Activated CD8-positive, alpha-beta memory T cell treated with anti-CD3 and anti-CD28 coated beads for 36 hours (primary cell): ENCODE results near the gene FRY. TPM values are rescaled to one million over a fixed set of nuclear protein-coding genes. Genes with fewer than 3 reads are reported as not detected.

Experiments
- CTCF ChIA-PET: fragments of 350-600 bp; sonication (Branson Sonifier 250); formaldehyde crosslinking; loops from one replicate; lab custom pipeline; 2021; ENCODE audit warnings: antibody characterized with exemption; lab: Charles Lee
- POLR2A ChIA-PET: fragments of 350-600 bp; sonication (Branson Sonifier 250); formaldehyde crosslinking; loops from one replicate; lab custom pipeline; 2021; ENCODE audit warnings: antibody characterized with exemption; lab: Charles Lee
- total RNA-seq, 2 experiments: library from RNA; stranded (reverse); gene quantifications; one replicate each; pipeline ENCODE4 v1.2.3, GENCODE V29; 2021

Gene FRY
- total RNA-seq, 2 experiments from 2014 or later, result 0.42 to 0.44 TPM

DNA sequence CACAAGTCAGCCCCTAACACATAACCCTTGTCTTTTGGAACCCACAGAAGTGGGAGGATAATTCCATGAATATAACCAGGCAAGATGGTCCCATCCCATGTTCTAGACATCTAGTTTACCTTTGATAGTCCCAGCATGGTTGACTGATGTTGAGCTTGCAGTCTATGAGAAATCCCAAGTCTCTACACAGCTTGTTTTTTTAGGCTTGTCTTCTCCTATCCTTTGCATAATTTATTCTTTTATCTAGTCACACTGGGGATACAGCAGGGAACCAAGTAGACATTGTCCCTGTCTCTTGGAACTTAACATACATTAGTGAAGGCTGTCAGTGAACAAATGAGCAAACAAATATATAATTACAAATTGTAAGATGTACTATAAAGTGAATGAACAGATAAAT, 19.6 kb upstream of the FRY start:
- CTCF ChIA-PET, result interaction anchor here (0.7 kb wide), 1 partner anchor 31 kb away, joined by 3 read pairs; no protein-coding TSS in a partner anchor
- POLR2A ChIA-PET, result no interaction called here

GRCh38 chr13:32013181-32013580, 18.4 kb upstream of the FRY start:
- POLR2A ChIA-PET, result no interaction called here
- CTCF ChIA-PET, result no interaction called here

- ChIA-PET POLR2A (no interaction called here), CTCF (no interaction called here)
These were observed 15.5 kb upstream of the FRY start for GRCh38 chr13:32016119-32016518.

DNA sequence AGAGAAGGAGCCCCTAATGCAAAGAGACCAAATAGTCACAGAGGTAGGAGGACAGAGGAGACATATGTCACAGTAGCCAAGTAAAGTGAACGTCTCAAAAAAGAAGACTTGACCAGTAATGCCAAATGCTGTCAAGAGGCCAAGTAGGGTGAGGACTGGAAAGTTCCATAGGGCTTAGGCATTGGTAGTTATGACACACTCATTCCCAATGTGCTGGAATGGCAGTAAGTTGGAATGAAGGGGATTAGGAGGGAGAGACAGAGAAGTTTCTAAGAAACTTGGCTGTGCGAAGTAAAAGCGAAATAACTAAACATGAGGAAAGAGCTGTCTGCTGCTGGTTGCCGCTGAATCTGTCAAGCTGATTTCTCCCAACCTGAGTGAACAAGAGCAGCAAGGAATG, 14.9 kb upstream of the FRY start:
- CTCF ChIA-PET, result no interaction called here
- POLR2A ChIA-PET, result no interaction called here

DNA sequence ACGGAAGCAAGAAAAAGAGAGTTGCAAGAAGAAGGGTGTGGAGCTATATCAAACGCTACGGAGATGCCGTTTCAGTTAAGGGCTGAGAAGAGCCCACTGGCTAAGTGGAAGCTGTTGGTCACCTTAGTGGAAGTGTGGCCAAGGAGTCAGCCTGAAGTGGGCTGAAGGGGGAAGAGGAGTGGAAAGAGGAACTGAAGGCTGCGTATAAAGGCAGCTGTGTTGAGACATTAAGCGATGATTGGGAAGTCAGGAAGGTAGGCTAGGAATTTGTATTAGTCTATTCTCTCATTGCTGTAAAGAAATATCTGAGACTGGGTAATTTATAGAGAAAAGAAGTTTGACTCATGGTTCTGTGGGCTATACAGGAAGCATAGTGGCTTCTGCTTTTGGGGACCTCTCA, 14.1 kb upstream of the FRY start:
- ChIA-PET CTCF (no interaction called here), POLR2A (no interaction called here)

GRCh38 chr13:32019612-32020233, 11.9 kb upstream of the FRY start:
- CTCF ChIA-PET, result no interaction called here

DNA sequence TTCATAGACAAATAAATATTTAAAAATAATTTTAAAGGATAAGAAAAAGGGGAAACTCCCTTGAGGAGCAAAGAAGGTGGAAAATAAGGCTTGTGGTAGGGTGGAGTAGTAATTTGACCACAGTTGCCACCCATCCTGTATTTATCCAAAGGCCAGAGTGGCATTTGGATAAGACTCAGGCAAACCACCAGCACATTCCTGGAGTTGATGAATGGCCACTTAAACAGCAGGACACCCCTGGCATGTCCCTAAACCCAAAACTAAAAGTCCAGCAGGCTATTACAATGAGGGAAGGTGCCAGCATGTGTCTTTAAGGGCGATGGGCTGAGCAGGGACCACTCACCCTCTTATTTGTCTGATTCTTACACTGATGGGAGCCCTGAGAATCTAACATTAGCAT, 9.8 kb upstream of the FRY start:
- ChIA-PET POLR2A (no interaction called here), CTCF (no interaction called here)

More at GRCh38 chr13:32019612-32020233, 11.9 kb upstream of the FRY start:
- POLR2A ChIA-PET, result no interaction called here

- CTCF ChIA-PET, result no interaction called here
- POLR2A ChIA-PET, result no interaction called here
These were observed 9.3 kb upstream of the FRY start for GRCh38 chr13:32022311-32022710.

GRCh38 chr13:32023096-32023495, 8.5 kb upstream of the FRY start:
- CTCF ChIA-PET, result no interaction called here
- POLR2A ChIA-PET, result no interaction called here

- ChIA-PET POLR2A (no interaction called here), CTCF (no interaction called here)
These were observed 7.9 kb upstream of the FRY start for GRCh38 chr13:32023698-32024097.

GRCh38 chr13:32024750-32025149, 6.8 kb upstream of the FRY start:
- CTCF ChIA-PET, result no interaction called here
- POLR2A ChIA-PET, result no interaction called here

DNA sequence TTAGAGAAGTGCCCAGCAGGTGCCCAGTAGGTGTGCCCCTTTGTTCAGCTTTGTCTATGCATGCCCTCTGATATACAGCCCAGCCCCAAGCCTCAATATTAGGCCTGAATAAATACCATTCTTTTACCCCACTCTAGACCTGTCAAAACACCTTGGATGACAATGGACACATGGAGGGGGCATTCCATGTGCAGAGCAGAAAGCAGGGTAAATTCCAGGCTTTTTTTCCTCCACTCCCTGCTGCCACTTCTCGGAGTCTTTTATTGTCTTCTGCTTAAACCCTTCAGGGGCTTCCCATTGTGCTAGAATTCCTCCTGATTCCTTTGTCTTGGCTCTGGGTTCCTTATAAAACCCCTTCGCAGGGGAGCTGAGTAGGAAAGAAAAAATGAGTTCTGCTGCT, 5.8 kb upstream of the FRY start:
- CTCF ChIA-PET, result no interaction called here
- POLR2A ChIA-PET, result no interaction called here

DNA sequence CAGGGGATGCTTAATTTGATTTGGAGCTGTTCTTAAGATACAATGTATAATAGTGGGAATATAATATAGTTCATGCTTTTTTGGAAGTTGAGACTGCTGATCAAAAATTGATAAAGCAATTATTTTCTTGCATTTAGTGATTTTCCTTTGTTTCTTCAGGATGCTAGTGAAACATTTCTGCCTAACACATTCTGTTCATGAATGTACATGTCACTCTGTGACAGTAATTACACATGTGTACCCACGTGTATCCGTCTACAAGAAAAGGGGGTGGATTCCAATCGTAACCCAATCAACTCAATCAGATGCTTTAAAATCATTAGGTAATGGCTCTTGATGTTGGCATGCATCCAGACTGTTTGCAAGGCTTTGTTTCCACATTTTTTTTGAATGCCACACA, 5.0 kb upstream of the FRY start:
- ChIA-PET CTCF (no interaction called here), POLR2A (no interaction called here)

GRCh38 chr13:32028711-32029110, 2.9 kb upstream of the FRY start:
- CTCF ChIA-PET, result no interaction called here
- POLR2A ChIA-PET, result no interaction called here

DNA sequence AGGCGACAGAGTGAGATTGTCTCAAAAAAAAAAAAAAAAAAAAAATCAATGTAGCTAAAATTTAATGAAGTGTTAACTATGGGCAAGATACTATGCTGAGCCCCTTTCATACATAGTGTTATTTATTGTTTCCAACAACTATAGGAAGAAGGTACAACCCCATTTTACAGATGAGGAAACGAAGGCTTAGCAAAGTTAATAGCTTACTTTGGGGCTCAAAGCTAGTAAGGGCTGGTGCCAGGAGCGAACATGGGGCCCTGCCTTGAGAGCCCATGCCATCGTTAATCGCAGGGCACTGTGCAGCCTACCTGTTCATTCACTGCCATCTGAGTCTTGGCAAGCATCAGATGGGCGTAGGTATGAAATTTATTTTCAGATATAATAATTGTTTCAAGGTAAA, 1.9 kb upstream of the FRY start:
- ChIA-PET POLR2A (no interaction called here), CTCF (no interaction called here)

DNA sequence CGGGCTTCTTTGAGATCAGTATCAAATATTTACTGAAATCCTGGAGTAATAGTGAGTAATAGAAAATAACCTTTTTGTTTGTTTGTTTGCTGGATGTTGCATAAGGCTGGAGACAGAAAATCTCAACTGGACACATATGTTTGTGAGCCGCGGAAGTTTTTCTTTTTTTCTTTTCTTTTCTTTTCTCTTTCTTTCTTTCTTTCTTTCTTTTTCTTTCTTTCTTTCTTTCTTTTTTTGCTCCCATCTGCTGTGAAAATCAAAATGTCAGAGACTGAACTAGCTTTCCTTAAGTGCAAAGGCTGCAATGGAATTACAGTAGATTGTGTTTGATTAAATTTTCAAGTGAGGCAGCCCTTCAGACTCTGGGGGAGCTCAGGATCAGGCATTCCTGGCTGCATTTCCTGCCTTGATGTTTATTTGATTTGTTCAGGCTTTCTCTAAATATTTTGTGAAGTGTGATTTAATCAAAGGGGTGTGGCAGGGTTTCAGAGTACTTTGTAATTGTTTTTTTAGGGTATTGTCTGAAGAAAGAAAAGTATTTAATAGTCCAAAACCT, 319 bp downstream of the FRY start:
- CTCF ChIA-PET, result no interaction called here
- POLR2A ChIA-PET, result interaction anchor here (0.6 kb wide), 1 partner anchor 283 kb away, joined by 3 read pairs; no protein-coding TSS in a partner anchor

DNA sequence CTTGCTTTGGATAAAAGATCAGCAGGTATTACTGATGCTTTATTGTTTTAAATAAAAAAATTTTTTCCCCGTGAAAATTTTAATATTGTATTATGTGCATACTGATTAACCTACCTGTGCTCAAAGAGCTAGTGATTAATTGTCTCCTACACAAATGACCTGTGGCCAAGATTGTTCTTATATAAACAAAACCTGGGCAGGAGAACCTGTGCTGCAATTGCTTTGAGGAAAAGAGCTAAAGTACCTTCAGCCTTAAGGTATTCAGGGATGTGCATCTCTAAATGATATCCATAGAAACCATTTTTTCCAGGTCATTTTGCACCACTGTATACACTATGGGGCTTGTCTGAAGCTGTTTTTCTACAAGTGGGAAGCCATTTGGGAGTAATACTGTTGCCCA, 1.2 kb downstream of the FRY start:
- CTCF ChIA-PET, result no interaction called here
- POLR2A ChIA-PET, result no interaction called here

- POLR2A ChIA-PET, result no interaction called here
- CTCF ChIA-PET, result no interaction called here
These were observed 2.2 kb downstream of the FRY start for GRCh38 chr13:32033744-32034143.

DNA sequence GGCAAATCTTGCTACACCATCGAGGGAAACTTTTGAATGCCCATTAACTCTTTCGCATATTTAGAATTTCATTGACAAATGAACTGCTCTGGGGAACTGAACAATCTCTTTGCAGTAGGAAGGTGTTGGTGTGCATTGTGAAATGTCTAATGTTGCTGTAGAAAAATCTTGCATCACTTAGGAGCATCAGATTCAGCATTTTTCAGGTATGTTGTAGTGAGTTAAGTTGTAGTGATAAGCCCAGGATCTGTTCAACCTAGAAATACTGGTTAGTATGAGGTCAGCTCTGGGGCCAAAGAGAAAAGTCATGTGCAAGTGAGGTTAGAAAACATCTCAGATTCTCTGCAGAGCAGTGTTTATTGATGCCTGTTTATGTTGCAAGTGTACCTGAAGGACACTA, 4.1 kb downstream of the FRY start:
- ChIA-PET CTCF (no interaction called here), POLR2A (no interaction called here)

- ChIA-PET CTCF (no interaction called here), POLR2A (no interaction called here)
These were observed 4.6 kb downstream of the FRY start for GRCh38 chr13:32036126-32036695.

DNA sequence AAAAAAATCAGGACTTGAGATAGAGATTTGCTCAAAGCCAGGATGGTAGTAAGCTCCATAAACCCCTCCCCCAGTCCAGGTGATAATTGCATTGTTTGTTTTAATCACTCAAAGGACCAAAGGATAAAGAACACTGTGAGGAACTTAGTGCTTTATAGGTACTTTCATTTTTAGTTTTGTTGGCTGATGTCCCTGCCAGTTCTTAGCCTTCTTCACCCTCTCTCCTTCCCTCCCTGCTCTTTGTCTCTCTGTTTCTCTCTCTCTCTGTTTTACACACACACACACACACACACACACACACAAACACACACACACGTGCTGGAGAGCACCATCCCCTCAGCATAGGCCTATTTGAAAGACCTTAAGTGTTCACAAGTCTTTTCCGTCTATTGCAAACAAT, 5.2 kb downstream of the FRY start:
- POLR2A ChIA-PET, result no interaction called here

More for the DNA sequence above, 5.2 kb downstream of the FRY start:
- CTCF ChIA-PET, result no interaction called here
